Fibroblast of skin of right biceps (primary cell): ENCODE data around the gene BSND.

ENCODE experiments used
- DNase-seq: peaks from one replicate; pipeline ENCODE4 v3.0.0-alpha.2; 2013

BSND gene

GRCh38 chr1:55049271-55049913 lies 50.7 kb downstream of the BSND start:
- DNase-seq, result no peak

GRCh38 chr1:55049914-55050278 lies 51.2 kb downstream of the BSND start:
- peak; percentile 43 for DNase-seq

DNA sequence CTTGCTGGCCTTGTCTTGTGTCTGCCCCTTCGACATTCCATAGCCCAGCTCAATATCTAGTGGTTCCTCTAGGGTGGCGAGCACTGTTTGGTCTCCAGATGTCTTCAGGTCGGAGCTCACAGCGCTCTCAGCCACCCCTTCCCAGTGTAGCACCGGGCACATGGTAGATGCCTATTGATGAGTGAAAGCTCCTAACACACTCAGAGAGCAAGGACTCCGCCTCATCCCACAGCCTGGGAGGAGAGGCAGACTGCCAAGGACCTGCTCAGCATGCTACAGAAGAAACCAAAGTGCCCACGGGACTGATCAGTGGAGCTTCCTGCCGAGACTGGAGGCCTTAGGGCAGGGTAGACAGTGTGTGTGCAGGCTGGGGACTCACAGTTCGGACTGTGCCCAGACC lies 51.5 kb downstream of the BSND start:
- peak; percentile 58 for DNase-seq

GRCh38 chr1:55051169-55051568 lies 52.4 kb downstream of the BSND start:
- DNase-seq, result no peak

DNA sequence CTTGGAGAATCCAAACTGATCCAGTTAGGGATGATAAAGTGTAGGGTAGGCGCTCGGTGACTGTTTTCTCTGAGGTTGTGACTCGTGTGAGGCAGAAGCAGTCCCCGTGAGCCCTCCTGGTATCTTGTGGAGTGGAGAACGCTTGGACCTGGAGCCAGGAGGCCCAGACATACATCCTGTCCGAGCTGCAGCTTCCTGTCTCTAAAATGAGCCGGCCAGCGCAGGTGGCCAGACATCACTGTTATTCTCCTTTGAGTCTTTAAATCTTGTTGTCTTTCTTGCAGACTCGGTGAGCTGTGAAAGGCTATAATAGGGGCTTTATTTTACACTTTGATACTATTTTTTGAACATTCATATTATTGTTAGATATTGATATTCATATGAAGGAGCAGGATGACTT lies 52.9 kb downstream of the BSND start:
- DNase-seq, result no peak

GRCh38 chr1:55052221-55053142 lies 53.7 kb downstream of the BSND start:
- no peak for DNase-seq

DNA sequence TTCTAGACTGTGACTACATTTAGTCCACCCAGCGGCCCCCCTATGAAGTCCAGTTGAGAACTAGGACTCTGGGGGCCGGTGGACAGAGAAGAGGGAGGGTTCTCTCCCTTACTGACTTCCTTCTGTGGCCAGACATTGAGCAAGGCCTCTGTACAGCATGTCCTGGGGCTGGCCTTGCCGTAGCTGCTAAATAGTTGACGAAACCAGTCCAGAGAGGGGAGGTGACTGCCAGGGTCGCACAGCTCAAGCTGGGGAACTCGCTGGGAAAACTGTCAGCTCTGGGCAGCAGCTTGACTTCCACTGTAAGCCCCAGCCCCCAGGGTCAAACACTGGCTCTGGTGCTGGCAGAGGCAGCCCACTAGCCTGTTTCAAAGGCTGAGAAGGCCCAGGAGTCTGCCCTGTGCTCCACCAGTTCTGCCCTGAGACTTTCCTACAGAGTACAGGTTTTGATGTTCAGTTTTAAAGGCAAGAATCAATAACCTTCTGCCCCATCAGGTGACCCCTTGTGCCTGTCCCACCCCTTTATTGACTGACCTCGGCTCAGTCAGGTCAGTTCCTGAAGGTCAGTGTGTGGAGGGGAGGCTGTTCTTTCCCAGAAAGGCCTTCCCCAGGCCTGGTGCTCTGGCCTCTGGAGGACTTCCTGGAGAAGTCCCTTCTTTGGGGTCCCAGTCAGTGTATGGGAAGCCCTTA lies 54.7 kb downstream of the BSND start:
- no peak for DNase-seq

DNA sequence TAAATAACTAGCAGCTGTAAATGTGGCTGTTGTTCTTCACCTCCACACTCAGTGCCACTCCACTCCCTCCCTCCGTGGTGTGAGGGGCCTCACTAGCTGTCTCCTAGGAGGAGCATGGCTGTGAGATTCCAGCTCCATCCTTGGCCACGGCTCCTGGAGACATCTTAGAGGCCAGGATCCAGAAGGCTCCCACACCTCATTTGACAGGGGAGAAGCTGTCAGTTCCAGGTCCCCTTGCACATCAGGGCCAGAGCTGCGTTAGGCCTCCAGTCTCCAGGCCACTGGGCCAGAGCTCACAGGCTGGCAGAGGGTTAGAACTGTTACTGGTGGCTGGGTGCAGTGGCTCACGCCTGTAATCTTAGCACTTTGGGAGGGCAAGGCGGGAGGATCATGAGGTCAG lies 55.7 kb downstream of the BSND start:
- DNase-seq, result no peak

GRCh38 chr1:55055084-55055882 lies 56.5 kb downstream of the BSND start:
- no peak for DNase-seq

- no peak for DNase-seq
Measured at GRCh38 chr1:55055951-55056631, 57.4 kb downstream of the BSND start.

GRCh38 chr1:55056632-55056992 lies 57.9 kb downstream of the BSND start:
- no peak for DNase-seq

DNA sequence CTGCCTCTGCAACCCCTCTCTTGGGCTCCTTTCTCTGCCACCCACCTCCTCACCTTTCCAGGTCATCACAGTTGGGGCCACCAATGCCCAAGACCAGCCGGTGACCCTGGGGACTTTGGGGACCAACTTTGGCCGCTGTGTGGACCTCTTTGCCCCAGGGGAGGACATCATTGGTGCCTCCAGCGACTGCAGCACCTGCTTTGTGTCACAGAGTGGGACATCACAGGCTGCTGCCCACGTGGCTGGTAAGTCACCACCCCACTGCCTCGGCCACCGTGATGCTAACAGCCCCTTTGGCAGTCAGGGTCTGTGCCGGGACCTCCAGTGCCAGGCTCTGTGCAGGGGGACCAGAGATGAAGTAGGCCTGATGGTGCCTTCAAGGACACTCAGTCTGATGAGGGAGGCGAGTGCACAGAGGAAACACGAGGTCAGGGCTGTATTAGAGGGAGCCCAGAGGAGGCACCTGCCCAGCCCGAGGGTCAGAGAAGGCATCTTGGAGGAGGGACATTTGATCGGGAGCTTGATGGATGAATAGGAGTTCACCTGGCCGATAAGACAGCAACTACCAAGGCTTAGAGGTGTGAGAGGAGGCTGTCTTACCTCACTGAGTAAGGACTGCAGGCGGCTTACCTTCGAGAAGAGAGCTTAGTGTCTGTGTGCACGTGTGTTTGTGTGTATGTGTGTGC lies 58.7 kb downstream of the BSND start:
- no peak for DNase-seq

DNA sequence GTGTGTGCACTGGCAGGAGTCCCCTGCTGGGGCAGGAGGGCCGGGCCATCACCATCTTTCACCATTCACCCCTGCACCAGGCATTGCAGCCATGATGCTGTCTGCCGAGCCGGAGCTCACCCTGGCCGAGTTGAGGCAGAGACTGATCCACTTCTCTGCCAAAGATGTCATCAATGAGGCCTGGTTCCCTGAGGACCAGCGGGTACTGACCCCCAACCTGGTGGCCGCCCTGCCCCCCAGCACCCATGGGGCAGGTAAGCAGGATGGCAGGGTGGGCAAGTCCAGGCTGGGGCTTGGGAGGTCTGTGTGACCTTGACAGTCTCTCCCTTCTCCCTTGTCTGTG lies 59.2 kb downstream of the BSND start:
- DNase-seq, result no peak

GRCh38 chr1:55059302-55060132 lies 60.8 kb downstream of the BSND start:
- DNase-seq, result no peak

GRCh38 chr1:55060133-55060999 lies 61.6 kb downstream of the BSND start:
- DNase-seq, result no peak

DNA sequence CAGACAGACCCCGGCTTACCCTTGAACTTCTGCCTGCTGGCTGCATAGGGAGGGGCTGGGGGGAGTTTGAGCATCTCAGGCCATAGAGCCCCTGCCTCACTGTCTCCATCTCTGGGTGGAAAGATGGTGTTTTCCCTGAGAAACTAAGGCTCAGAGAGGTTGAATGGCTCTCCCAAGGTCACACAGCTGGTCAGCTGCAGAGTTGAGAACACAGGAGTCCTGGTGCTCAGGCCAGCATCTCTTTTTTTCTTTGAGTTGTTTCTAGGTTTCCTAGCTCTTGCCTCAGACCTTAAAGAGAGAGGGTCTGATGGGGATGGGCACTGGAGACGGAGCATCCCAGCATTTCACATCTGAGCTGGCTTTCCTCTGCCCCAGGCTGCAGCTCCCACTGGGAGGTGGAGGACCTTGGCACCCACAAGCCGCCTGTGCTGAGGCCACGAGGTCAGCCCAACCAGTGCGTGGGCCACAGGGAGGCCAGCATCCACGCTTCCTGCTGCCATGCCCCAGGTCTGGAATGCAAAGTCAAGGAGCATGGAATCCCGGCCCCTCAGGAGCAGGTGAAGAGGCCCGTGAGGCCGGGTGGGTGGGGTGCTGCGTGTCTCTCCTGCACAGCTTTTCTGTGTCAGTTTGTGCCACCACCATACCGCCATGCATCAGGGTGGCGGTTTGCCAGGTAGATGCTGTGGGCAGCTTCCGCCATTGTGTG lies 62.4 kb downstream of the BSND start:
- no peak for DNase-seq
